WTC11 (cell line): Measurements from ENCODE around the gene CACNA2D4.

Source experiments
- CREM ChIP-seq: sonication (generic); formaldehyde crosslinking; IDR thresholded peaks from 2 replicates; pipeline ENCODE4 v1.8.1; 2022; ENCODE audit warnings: mild to moderate bottlenecking, missing genetic modification reagents, moderate library complexity
- ETV6 ChIP-seq: sonication (generic); formaldehyde crosslinking; IDR thresholded peaks from 2 replicates; pipeline ENCODE4 v1.8.1; 2022; ENCODE audit warnings: mild to moderate bottlenecking, missing genetic modification reagents
- FOXK1 ChIP-seq: sonication (generic); formaldehyde crosslinking; IDR thresholded peaks from 2 replicates; pipeline ENCODE4 v1.8.0; 2022; ENCODE audit warnings: mild to moderate bottlenecking, moderate library complexity, missing genetic modification reagents
- NFE2L1 ChIP-seq: sonication (generic); formaldehyde crosslinking; IDR thresholded peaks from 2 replicates; pipeline ENCODE4 v1.8.1; 2023; ENCODE audit warnings: missing genetic modification reagents
- NFYB ChIP-seq: sonication (generic); formaldehyde crosslinking; conservative IDR thresholded peaks from 2 replicates; pipeline ENCODE4 v1.8.0; 2022; ENCODE audit warnings: low read depth, missing genetic modification reagents
- TF ChIP-seq, protein P1 (sequence below): sonication (generic); formaldehyde crosslinking; conservative IDR thresholded peaks from 2 replicates; pipeline ENCODE4 v1.8.1; 2022; ENCODE audit warnings: mild to moderate bottlenecking, missing genetic modification reagents
- TF ChIP-seq, protein P2 (sequence below): fragments of 200-600 bp; IDR thresholded peaks from 2 replicates; pipeline ENCODE4 v1.8.0; 2022; ENCODE audit warnings: antibody characterized with exemption
- TF ChIP-seq, protein P3 (sequence below): sonication (generic); formaldehyde crosslinking; IDR thresholded peaks from 2 replicates; pipeline ENCODE4 v1.8.1; 2023; ENCODE audit warnings: mild to moderate bottlenecking, missing genetic modification reagents, borderline replicate concordance
- TF ChIP-seq, protein P4 (sequence below): sonication (generic); formaldehyde crosslinking; IDR thresholded peaks from 2 replicates; pipeline ENCODE4 v1.8.0; 2022; ENCODE audit warnings: mild to moderate bottlenecking, missing genetic modification reagents
- TF ChIP-seq, protein P5 (sequence below): sonication (generic); formaldehyde crosslinking; IDR thresholded peaks from 2 replicates; pipeline ENCODE4 v1.8.1; 2022; ENCODE audit warnings: low read depth, mild to moderate bottlenecking, moderate library complexity, missing genetic modification reagents, borderline replicate concordance

DNA sequence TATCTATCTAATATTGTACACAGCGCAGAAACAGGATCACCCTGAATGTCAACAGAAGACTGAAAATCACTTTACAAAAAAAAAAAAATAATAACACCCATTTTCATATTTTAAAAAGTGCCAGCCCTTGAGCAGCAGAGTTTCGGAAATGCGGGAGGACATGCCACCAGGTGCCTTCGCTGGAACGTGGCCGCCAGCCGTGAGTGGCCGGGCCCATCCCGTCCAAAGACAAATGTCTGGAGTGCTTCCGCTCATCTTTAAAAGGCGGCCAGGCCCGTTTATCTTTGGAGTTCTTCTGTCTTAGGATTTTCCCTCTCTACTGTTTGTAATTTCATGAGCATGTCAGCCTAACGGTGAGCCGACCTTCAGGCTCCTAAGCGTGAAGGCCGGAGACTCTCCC, 54.6 kb downstream of the CACNA2D4 start:
- TF ChIP-seq, protein P1, sequence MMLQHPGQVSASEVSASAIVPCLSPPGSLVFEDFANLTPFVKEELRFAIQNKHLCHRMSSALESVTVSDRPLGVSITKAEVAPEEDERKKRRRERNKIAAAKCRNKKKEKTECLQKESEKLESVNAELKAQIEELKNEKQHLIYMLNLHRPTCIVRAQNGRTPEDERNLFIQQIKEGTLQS (CRISPR knock-in tag) = no peak
- TF ChIP-seq, protein P2, sequence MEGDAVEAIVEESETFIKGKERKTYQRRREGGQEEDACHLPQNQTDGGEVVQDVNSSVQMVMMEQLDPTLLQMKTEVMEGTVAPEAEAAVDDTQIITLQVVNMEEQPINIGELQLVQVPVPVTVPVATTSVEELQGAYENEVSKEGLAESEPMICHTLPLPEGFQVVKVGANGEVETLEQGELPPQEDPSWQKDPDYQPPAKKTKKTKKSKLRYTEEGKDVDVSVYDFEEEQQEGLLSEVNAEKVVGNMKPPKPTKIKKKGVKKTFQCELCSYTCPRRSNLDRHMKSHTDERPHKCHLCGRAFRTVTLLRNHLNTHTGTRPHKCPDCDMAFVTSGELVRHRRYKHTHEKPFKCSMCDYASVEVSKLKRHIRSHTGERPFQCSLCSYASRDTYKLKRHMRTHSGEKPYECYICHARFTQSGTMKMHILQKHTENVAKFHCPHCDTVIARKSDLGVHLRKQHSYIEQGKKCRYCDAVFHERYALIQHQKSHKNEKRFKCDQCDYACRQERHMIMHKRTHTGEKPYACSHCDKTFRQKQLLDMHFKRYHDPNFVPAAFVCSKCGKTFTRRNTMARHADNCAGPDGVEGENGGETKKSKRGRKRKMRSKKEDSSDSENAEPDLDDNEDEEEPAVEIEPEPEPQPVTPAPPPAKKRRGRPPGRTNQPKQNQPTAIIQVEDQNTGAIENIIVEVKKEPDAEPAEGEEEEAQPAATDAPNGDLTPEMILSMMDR = no peak
- no peak for TF ChIP-seq NFYB (CRISPR knock-in tag)
- no peak for TF ChIP-seq ETV6 (CRISPR knock-in tag)
- TF ChIP-seq, protein P3, sequence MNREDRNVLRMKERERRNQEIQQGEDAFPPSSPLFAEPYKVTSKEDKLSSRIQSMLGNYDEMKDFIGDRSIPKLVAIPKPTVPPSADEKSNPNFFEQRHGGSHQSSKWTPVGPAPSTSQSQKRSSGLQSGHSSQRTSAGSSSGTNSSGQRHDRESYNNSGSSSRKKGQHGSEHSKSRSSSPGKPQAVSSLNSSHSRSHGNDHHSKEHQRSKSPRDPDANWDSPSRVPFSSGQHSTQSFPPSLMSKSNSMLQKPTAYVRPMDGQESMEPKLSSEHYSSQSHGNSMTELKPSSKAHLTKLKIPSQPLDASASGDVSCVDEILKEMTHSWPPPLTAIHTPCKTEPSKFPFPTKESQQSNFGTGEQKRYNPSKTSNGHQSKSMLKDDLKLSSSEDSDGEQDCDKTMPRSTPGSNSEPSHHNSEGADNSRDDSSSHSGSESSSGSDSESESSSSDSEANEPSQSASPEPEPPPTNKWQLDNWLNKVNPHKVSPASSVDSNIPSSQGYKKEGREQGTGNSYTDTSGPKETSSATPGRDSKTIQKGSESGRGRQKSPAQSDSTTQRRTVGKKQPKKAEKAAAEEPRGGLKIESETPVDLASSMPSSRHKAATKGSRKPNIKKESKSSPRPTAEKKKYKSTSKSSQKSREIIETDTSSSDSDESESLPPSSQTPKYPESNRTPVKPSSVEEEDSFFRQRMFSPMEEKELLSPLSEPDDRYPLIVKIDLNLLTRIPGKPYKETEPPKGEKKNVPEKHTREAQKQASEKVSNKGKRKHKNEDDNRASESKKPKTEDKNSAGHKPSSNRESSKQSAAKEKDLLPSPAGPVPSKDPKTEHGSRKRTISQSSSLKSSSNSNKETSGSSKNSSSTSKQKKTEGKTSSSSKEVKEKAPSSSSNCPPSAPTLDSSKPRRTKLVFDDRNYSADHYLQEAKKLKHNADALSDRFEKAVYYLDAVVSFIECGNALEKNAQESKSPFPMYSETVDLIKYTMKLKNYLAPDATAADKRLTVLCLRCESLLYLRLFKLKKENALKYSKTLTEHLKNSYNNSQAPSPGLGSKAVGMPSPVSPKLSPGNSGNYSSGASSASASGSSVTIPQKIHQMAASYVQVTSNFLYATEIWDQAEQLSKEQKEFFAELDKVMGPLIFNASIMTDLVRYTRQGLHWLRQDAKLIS (CRISPR knock-in tag) = no peak
- TF ChIP-seq CREM (CRISPR knock-in tag) = no peak
- TF ChIP-seq NFE2L1 (CRISPR knock-in tag) = no peak
- TF ChIP-seq, protein P4, sequence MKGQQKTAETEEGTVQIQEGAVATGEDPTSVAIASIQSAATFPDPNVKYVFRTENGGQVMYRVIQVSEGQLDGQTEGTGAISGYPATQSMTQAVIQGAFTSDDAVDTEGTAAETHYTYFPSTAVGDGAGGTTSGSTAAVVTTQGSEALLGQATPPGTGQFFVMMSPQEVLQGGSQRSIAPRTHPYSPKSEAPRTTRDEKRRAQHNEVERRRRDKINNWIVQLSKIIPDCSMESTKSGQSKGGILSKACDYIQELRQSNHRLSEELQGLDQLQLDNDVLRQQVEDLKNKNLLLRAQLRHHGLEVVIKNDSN = no peak
- no peak for TF ChIP-seq FOXK1
- TF ChIP-seq, protein P5, sequence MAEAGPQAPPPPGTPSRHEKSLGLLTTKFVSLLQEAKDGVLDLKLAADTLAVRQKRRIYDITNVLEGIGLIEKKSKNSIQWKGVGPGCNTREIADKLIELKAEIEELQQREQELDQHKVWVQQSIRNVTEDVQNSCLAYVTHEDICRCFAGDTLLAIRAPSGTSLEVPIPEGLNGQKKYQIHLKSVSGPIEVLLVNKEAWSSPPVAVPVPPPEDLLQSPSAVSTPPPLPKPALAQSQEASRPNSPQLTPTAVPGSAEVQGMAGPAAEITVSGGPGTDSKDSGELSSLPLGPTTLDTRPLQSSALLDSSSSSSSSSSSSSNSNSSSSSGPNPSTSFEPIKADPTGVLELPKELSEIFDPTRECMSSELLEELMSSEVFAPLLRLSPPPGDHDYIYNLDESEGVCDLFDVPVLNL (CRISPR knock-in tag) = no peak
